CD4-positive, alpha-beta T cell (primary cell): ENCODE measurements around the gene CCSER1. TPM values are rescaled to one million over a fixed set of nuclear protein-coding genes. Genes with fewer than 3 reads are reported as not detected.

Experiments used
- ATAC-seq: fragments of 200-7000 bp; cut with Tn5 transposase; one replicate; pipeline ENCODE4 v1.10.0; 2022; ENCODE audit warnings: mild to moderate bottlenecking; ENCODE audit not compliant: poor library complexity
- CTCF ChIA-PET: fragments of 350-600 bp; sonication (Branson Sonifier 250); formaldehyde crosslinking; loops from one replicate; lab custom pipeline; 2021; ENCODE audit warnings: antibody characterized with exemption, inconsistent platforms; lab: Charles Lee
- POLR2A ChIA-PET: fragments of 350-600 bp; sonication (Branson Sonifier 250); formaldehyde crosslinking; loops from one replicate; lab custom pipeline; 2021; ENCODE audit warnings: antibody characterized with exemption, inconsistent platforms; lab: Charles Lee
- DNase-seq, 14 experiments: peaks; one replicate each; pipeline ENCODE4 v3.0.0-alpha.2; 2013 to 2020; ENCODE audit warnings: mixed read lengths in 2 of 14
- H3K27ac ChIP-seq, 2 donors: one replicate each; pipeline versions ENCODE4 v1.5.1 to v1.7.0; 2013; ENCODE audit warnings: low read length in 2 of 2, low read depth in 1 of 2, mild to moderate bottlenecking in 1 of 2
- H3K27me3 ChIP-seq, 2 experiments: 1 replicate in 1 of 2; 2 replicates in 1 of 2; pipeline versions ENCODE4 v1.6.1 to v1.7.0; 2013; ENCODE audit warnings: low read length in 2 of 2, control low read depth in 1 of 2, mild to moderate bottlenecking in 1 of 2, moderate library complexity in 1 of 2; ENCODE audit not compliant: insufficient read depth in 2 of 2, control insufficient read depth in 1 of 2
- H3K36me3 ChIP-seq: one replicate; pipeline ENCODE4 v1.6.1; 2013; ENCODE audit warnings: low read length, control low read depth; ENCODE audit not compliant: insufficient read depth
- H3K4me1 ChIP-seq: one replicate; pipeline ENCODE4 v1.6.1; 2013; ENCODE audit warnings: low read length, control low read depth; ENCODE audit not compliant: insufficient read depth
- H3K4me3 ChIP-seq: one replicate; pipeline ENCODE4 v1.5.1; 2013; ENCODE audit warnings: mild to moderate bottlenecking, low read length, moderate library complexity
- H3K9me3 ChIP-seq, 2 experiments: 1 replicate in 1 of 2; 2 replicates in 1 of 2; pipeline versions ENCODE4 v1.6.1 to v1.7.0; 2013; ENCODE audit warnings: low read length in 2 of 2, mild to moderate bottlenecking in 2 of 2, control low read depth in 1 of 2, moderate library complexity in 1 of 2; ENCODE audit not compliant: control insufficient read depth in 1 of 2, insufficient read depth in 1 of 2
- H3K27ac Mint-ChIP-seq: one replicate; pipeline ENCODE4 v1.8.0; 2020; ENCODE audit warnings: mixed read lengths
- H3K27me3 Mint-ChIP-seq: one replicate; pipeline ENCODE4 v1.8.0; 2021; ENCODE audit warnings: mixed read lengths
- H3K36me3 Mint-ChIP-seq: one replicate; pipeline ENCODE4 v1.8.0; 2021; ENCODE audit warnings: low read depth, mixed read lengths
- H3K4me1 Mint-ChIP-seq: one replicate; pipeline ENCODE4 v1.8.0; 2021; ENCODE audit warnings: low read depth, mixed read lengths
- H3K4me3 Mint-ChIP-seq: one replicate; pipeline ENCODE4 v1.8.0; 2020; ENCODE audit warnings: mild to moderate bottlenecking, mixed read lengths
- H3K9me3 Mint-ChIP-seq: one replicate; pipeline ENCODE4 v1.8.0; 2020; ENCODE audit warnings: mixed read lengths
- CTCF ChIP-seq: fragments of 200-600 bp; IDR thresholded peaks from one replicate; pipeline ENCODE4 v1.8.0; 2022; ENCODE audit warnings: antibody characterized with exemption, mild to moderate bottlenecking
- intact Hi-C, 2 experiments: fragments of 100-400 bp; cut with DNase I in 1 of 2; cut with micrococcal nuclease in 1 of 2; formaldehyde crosslinking; loops; one replicate each; pipeline versions ENCODE4 v1.15.1 to v1.9.0; 2023 to 2025; cut with DNase I, micrococcal nuclease
- total RNA-seq, 174 experiments: library from RNA in 2 of 174; stranded (reverse) in 2 of 174; gene quantifications; one replicate each; pipeline ENCODE4 v1.2.3 and lab custom pipeline; 2021 to 2026

CCSER1 gene
- total RNA-seq, 2 experiments from 2014 or later, result 0.36 to 0.71 TPM

DNA sequence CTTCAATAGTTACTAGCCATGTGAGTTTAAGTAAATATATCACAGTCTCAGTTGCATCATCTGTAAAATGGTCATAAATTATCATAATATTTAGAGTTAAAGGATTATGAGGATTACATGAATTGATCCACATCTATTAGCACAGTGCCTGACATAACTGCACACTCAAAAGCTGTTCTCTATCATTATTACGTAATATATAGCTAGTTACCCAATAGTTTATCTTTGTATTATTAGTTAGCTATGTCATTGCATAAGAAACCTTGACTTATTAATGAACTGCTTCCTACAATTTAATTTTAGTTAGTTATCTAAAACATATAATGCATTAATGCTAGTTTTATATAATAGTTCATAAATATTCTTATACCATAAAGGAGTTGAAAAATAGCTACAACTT is 1099.7 kb downstream of the CCSER1 start:
- Histone ChIP-seq H3K27me3 (no peaks in the 10 kb centered on the region), H3K9me3 (no peaks in the 10 kb centered on the region), H3K36me3 (no peaks in the 10 kb centered on the region), H3K27ac (no peak overlapping the region), H3K4me3 (no peak overlapping the region), H3K4me1 (no peaks in the 10 kb centered on the region)
- TF ChIP-seq CTCF, result no peak
- no peaks in the 10 kb centered on the region for H3K36me3 Mint-ChIP-seq
- no peaks in the 10 kb centered on the region for H3K27me3 Mint-ChIP-seq
- intact Hi-C loops, result no loop called here
- H3K4me1 Mint-ChIP-seq, result no peaks in the 10 kb centered on the region
- CTCF ChIA-PET, result no interaction called here
- POLR2A ChIA-PET, result no interaction called here
- no peak for ATAC-seq
- no peak overlapping the region for H3K27ac Mint-ChIP-seq
- no peak for DNase-seq
- H3K4me3 Mint-ChIP-seq, result no peak overlapping the region
- H3K9me3 Mint-ChIP-seq, result peaks cover 5% of the 10 kb centered on the region

GRCh38 chr4:91228659-91229058 is 1101.5 kb downstream of the CCSER1 start:
- no peak overlapping the region for H3K27ac Mint-ChIP-seq
- CTCF ChIA-PET, result no interaction called here
- no peaks in the 10 kb centered on the region for H3K27me3 ChIP-seq
- no peak overlapping the region for H3K4me3 Mint-ChIP-seq
- ATAC-seq, result no peak
- H3K4me1 Mint-ChIP-seq, result no peaks in the 10 kb centered on the region
- POLR2A ChIA-PET, result no interaction called here
- no peak overlapping the region for H3K27ac ChIP-seq
- peaks cover 5% of the 10 kb centered on the region for H3K9me3 Mint-ChIP-seq
- no peak for DNase-seq
- no peaks in the 10 kb centered on the region for H3K9me3 ChIP-seq
- H3K36me3 ChIP-seq, result no peaks in the 10 kb centered on the region
- no peak for TF ChIP-seq CTCF
- no peaks in the 10 kb centered on the region for H3K27me3 Mint-ChIP-seq
- no peaks in the 10 kb centered on the region for H3K36me3 Mint-ChIP-seq
- no peaks in the 10 kb centered on the region for H3K4me1 ChIP-seq
- intact Hi-C loops, result no loop called here
- no peak overlapping the region for H3K4me3 ChIP-seq

DNA sequence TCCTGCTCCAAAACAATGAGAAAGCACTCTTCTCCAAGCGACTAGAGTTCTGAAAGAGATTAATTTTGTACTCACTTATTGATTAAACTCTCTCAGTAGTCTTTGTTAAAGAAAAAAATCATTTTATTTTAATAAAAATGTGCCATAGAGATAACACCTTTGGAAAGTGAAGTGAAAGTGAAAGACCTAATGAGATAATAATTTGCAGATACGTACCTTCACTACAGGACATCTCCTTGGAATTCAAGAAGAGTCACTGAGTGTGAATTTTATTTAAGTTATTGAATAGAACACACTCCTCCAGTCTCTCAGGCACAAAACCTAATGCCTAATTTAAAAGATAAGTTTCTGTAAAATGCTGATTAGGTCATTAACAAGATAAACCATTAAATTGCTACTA is 1106.0 kb downstream of the CCSER1 start:
- no peak overlapping the region for H3K27ac ChIP-seq
- H3K4me3 ChIP-seq, result no peak overlapping the region
- no peak overlapping the region for H3K4me3 Mint-ChIP-seq
- no peaks in the 10 kb centered on the region for H3K4me1 Mint-ChIP-seq
- intact Hi-C loops, result no loop called here
- no peaks in the 10 kb centered on the region for H3K4me1 ChIP-seq
- H3K36me3 ChIP-seq, result no peaks in the 10 kb centered on the region
- no peak for ATAC-seq
- ChIA-PET CTCF (no interaction called here), POLR2A (no interaction called here)
- no peaks in the 10 kb centered on the region for H3K9me3 ChIP-seq
- H3K27ac Mint-ChIP-seq, result no peak overlapping the region
- no peak for DNase-seq
- TF ChIP-seq CTCF, result no peak
- H3K27me3 ChIP-seq, result no peaks in the 10 kb centered on the region
- peaks cover 12% of the 10 kb centered on the region for H3K9me3 Mint-ChIP-seq
- no peaks in the 10 kb centered on the region for H3K36me3 Mint-ChIP-seq
- no peaks in the 10 kb centered on the region for H3K27me3 Mint-ChIP-seq
